GM19328 (cell line): ENCODE measurements around the gene BEND7.

Experiments used
- ATAC-seq: cut with Tn5 transposase; IDR thresholded peaks from one replicate; pipeline ENCODE4 v1.9.1; 2021; ENCODE audit warnings: mild to moderate bottlenecking, moderate library complexity; ENCODE audit not compliant: unreplicated experiment

The BEND7 gene

GRCh38 chr10:13521026-13521425 is 7.8 kb downstream of the BEND7 start:
- ATAC-seq, result no peak

GRCh38 chr10:13520194-13520593 is 8.6 kb downstream of the BEND7 start:
- no peak for ATAC-seq

GRCh38 chr10:13518076-13518692 is 10.6 kb downstream of the BEND7 start:
- ATAC-seq, result no peak

GRCh38 chr10:13517675-13518074 is 11.1 kb downstream of the BEND7 start:
- no peak for ATAC-seq

- no peak for ATAC-seq
Observed at GRCh38 chr10:13516176-13516575, 12.6 kb downstream of the BEND7 start.

GRCh38 chr10:13515467-13515866 is 13.3 kb downstream of the BEND7 start:
- no peak for ATAC-seq

- no peak for ATAC-seq
Observed at GRCh38 chr10:13514296-13514695, 14.5 kb downstream of the BEND7 start.

- no peak for ATAC-seq
Observed at GRCh38 chr10:13512564-13512963, 16.2 kb downstream of the BEND7 start.

- ATAC-seq, result no peak
Observed at GRCh38 chr10:13511409-13511808, 17.4 kb downstream of the BEND7 start.

GRCh38 chr10:13505052-13505680 is 23.6 kb downstream of the BEND7 start:
- no peak for ATAC-seq

GRCh38 chr10:13503745-13504463 is 24.9 kb downstream of the BEND7 start:
- no peak for ATAC-seq

GRCh38 chr10:13502380-13502779 is 26.4 kb downstream of the BEND7 start:
- ATAC-seq, result no peak

- ATAC-seq, result no peak
Observed at GRCh38 chr10:13500201-13500600, 28.6 kb downstream of the BEND7 start.

GRCh38 chr10:13499150-13499549 is 29.7 kb downstream of the BEND7 start:
- ATAC-seq, result no peak

GRCh38 chr10:13496931-13497330 is 31.9 kb downstream of the BEND7 start:
- no peak for ATAC-seq

GRCh38 chr10:13496164-13496563 is 32.6 kb downstream of the BEND7 start:
- ATAC-seq, result no peak

- ATAC-seq, result no peak
Observed at GRCh38 chr10:13492493-13493180, 36.2 kb downstream of the BEND7 start.

- ATAC-seq, result no peak
Observed at GRCh38 chr10:13491747-13492360, 37.0 kb downstream of the BEND7 start.

GRCh38 chr10:13490503-13490902 is 38.3 kb downstream of the BEND7 start:
- ATAC-seq, result no peak

- ATAC-seq, result no peak
Observed at GRCh38 chr10:13489035-13489599, 39.7 kb downstream of the BEND7 start.

GRCh38 chr10:13485623-13486022 is 43.2 kb downstream of the BEND7 start:
- no peak for ATAC-seq
